Measurements from ENCODE around the gene GJC3.
"Not testable (repeated sequence)": the region's sequence is repeated elsewhere in the genome, so short reads cannot be mapped to it uniquely, and the experiment has no call there.

GJC3 gene

GRCh38 chr7:99928994-99929729 is at the start of gene GJC3:
Gene GJC3, minus strand, starts transcription at chr7:99929620. Its CDS starts 0 bp downstream, at chr7:99929620.
- DNase-seq = peak; percentile 26

- no peak for DNase-seq
Observed at GRCh38 chr7:99976626-99977025, 47.2 kb upstream of the GJC3 start.

DNA sequence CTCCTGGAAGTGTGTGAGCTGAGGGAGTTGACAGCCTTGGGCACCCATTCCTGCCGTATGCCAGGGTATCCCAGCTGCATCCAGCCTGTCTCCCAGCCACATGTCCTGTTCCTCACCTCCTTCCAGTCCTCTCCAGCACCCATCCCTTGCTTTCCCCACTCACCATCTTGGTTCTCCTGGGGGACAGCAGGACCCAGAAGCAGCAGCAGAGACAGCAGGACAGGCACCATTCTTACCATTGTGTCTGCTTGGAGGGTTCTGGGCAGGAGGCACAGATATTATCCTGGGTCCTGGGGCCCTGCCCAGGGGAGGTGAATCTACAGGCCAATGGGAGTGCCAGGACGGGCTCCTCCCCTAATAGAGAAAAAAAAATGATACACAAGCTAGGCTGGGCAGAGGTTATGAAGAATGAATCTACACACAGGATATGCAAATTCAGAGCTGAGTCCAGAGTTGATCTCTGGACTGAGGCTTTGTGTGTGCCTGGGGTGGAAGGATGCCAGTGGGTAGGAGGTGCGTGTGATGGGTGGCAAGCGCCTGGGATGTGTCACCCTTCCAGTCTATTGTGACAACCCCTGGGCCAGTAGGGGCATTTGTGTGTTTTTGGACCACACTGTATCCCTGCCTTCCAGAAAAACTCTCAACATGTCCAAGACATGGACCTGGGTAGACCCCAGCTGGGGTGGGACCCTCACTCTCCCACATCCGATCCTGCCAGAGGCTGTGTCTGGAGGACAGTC is 46.5 kb upstream of the GJC3 start, which contains the start of gene AZGP1:
AZGP1 (minus strand) TSS at position 250 of the 740 bp plus-strand sequence; CDS start at position 239, 11 bp downstream.
- no peak for DNase-seq

DNA sequence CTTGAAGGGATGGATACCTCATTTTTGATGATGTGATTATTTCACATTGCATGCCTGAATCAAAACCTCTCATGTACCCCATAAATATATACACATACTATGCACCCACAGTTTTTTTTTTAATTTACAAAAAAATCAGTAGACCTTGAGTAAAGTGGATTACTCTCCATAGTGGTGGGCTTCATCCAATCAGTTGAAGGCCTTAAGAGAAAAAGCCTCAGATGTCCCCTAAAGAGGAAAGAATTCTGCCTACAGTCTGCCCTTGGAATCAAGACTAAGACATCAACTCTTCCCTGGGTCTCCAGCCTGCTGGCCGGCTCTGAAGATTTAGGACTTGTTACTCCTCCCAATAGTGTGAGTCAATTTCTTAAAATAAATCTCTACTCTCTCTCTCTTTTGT is 45.3 kb upstream of the GJC3 start:
- DNase-seq = no peak

- not testable (repeated sequence) for DNase-seq
Observed at GRCh38 chr7:99973817-99974216, 44.4 kb upstream of the GJC3 start.

GRCh38 chr7:99971242-99971641 is 41.8 kb upstream of the GJC3 start:
- no peak for DNase-seq

DNA sequence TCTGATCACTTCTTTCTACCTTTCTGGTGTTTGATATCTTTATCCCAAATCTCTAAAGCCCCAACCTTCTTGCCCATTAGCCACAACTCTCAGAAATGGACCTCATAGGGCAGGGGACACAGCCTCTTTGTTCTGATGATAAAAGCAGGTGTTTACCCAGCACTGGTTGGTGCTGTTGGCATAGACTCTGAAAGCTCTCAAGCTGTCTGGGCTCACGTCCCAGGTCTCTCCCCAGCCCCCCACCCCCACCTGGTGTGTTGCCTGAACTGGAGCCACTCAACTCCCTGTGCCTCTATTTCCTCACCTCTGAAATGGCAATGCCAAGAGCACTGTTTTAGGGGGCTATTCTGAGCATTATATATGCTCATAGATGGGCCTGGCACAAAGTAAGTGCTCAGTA is 40.4 kb upstream of the GJC3 start:
- not testable (repeated sequence) for DNase-seq

DNA sequence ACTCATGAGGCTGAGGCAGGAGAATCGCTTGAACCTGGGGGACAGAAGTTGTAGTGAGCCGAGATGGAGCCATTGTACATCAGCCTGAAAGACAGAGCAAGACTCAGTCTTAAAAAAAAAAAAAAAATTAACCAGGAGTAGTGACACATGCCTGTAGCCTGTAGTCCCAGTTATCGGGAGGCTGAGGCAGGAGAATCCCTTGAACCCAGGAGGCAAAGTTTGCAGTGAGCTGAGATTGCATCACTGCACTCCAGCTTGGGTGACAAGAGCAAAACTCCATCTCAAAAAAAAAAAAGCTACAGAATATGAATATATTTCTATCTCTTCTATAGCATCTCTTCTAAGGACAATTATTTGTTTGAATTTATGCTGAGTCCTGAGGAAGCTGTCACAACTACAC is 39.9 kb upstream of the GJC3 start:
- DNase-seq = no peak

GRCh38 chr7:99958564-99959227 is 29.3 kb upstream of the GJC3 start:
- DNase-seq = no peak

- no peak for DNase-seq
Observed at GRCh38 chr7:99955247-99955646, 25.8 kb upstream of the GJC3 start.

DNA sequence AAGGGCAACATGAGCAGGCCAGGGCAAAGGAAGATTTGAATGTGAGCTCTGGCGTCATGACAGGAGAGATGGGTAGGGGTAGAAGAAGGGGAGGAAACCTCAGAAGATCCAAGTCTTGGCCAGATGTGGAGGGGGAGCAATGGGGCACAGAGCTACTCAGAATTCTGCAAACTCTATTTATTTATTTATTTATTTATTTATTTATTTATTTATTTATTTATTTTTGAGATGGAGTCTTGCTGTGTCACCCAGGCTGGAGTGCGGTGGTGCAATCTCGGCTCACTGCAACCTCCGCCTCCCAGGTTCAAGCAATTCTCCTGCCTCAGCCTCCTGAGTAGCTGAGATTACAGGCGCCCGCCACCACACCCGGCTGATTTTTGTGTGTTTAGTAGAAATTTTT is 25.2 kb upstream of the GJC3 start:
- DNase-seq = not testable (repeated sequence)

DNA sequence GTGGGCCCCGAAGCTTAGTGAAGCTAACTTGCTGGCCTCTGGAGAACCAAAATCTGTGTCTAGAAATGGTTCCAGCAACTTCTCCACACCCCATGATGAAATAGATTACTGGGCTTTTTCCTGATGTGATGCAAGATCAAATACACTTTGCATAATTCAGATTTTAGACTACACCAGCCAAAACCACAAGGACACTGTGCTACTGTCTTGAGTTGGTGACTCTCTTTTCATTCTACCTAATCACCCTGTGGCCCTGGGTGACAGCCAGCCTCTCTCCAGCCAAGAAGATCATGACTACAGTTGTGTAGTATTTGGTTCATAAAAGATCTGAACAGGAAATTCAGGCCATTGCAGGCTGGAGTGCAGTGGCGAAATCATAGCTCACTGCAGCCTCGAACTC is 24.2 kb upstream of the GJC3 start:
- no peak for DNase-seq

DNA sequence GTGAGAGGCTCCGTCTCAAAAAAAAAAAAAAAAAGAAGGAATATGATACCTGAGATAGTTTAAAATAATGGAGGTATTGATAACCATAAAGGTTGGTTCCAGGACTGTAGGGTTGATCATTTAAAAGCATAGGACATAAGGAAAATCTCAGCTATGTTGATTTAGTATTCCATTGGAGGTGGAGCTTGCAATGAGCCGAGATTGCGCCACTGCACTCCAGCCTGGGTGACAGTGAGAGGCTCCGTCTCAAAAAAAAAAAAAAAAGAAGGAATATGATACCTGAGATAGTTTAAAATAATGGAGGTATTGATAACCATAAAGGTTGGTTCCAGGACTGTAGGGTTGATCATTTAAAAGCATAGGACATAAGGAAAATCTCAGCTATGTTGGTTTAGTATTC is 23.2 kb upstream of the GJC3 start:
- DNase-seq = not testable (repeated sequence)

GRCh38 chr7:99950819-99951218 is 21.4 kb upstream of the GJC3 start:
- DNase-seq = not testable (repeated sequence)

DNA sequence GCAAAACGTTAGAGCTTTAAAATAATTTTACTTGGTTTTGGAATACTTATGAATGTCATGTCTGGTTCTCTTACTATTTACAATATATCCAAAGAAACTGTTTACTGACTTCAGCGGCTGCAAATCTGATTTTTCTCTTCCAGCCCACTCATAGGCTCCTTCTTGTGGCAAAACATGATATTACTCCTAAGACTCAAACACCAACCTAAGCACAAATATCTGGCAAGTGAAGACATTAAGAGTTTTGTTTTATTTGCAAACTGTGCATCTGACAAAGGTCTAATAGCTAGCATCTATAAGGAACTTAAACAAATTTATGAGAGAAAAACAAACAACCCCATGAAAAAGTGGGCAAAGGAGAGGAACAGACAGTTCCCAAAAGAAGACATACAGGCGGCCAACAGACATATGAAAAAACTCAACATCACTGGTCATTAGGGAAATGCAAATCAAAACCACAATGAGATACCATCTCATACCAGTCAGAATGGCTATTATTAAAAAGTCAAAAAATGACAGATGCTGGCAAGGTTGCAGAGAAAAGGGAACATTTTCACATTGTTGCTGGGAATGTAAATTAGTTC is 20.3 kb upstream of the GJC3 start:
- no peak for DNase-seq

GRCh38 chr7:99947608-99948007 is 18.2 kb upstream of the GJC3 start:
- no peak for DNase-seq

GRCh38 chr7:99944497-99945070 is 15.2 kb upstream of the GJC3 start:
- no peak for DNase-seq

DNA sequence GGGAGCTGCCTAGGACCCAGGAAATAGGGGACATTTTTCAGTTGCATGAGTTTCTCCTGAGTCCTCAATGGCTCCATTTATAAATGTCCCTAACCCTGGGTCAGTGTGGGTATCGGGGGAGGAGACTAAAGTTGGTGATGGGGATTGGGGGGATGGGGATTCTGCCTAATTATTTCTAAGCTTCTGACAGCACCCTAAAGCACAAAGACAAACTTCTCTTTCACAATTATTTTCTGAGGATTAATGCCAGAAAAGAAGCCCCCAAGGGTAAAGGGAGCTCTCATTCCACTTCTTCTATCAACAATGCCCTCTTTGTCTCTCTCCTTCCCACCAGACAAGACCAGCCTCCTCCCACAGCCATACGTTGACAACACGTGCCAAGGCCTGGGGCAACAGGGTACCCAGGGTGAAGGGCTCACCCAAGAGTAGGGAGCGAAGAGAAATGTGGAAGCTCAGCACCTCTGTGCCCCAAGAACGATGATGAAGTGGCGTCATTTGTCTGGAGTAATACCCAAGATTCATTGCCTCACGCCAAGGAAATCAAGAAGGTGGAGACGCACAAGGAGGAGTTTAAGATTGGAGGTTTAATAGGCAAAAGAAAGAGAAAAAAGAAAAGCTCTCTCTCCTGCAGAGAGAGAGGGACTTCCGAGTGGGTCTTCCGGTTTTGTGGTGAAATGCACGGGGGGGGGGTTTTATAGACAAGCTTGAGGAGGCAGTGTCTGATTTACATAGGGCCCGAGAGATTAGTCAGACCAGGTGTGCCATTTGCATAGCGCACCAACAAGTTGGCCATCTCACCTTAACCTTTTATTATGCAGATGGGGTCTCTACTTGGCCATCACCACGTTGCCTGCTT is 14.4 kb upstream of the GJC3 start:
- DNase-seq = no peak

DNA sequence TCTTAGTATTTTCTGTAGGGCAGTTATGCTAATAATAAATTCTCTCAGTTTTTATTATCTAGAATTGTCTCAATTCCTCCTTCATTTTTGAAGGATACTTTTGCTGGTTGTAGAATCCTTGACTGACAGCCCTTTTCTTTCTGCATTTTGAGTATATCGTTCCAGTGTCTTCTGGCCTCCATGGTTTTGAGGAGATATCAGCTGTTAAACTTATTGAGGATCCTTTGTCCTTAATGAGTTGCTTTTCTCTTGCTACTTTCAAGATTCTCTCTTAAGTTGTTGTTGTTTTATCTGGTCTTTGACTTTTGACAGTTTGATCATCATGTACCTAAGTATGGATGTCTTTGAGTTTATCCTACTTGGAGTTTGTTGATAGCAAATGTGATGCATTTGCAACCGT is 8.9 kb upstream of the GJC3 start:
- DNase-seq = no peak

GRCh38 chr7:99935009-99935408 is 5.6 kb upstream of the GJC3 start:
- DNase-seq = not testable (repeated sequence)

DNA sequence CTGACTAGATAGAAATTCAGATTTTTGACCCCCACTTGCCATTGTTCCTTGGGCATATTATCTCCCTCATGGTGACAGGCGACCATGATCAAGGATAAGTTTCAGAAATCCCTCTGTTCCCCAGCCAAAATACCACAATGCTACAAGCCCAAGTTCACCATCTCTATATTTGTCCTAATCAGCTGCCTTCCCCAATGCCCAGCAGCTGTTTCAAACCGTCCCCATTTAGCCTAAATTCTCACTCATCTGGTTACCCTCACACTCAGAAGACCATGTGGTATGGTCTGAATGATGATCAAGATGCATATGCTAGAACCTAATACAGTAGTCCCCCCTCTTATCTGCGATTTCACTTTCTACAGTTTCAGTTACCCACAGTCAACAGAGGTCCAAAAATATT is 956 bp upstream of the GJC3 start:
- no peak for DNase-seq

- no peak for DNase-seq
Observed at GRCh38 chr7:99929730-99930053, 272 bp upstream of the GJC3 start.

All from activated gamma-delta T cell treated with Interleukin-2 at 50 U/mL for 16 hours (primary cell).